ENCODE data around the gene OCIAD2.
"Not testable (repeated sequence)": the region's sequence is repeated elsewhere in the genome, so short reads cannot be mapped to it uniquely, and the experiment has no call there.

Gene OCIAD2, protein sequence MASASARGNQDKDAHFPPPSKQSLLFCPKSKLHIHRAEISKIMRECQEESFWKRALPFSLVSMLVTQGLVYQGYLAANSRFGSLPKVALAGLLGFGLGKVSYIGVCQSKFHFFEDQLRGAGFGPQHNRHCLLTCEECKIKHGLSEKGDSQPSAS

DNA sequence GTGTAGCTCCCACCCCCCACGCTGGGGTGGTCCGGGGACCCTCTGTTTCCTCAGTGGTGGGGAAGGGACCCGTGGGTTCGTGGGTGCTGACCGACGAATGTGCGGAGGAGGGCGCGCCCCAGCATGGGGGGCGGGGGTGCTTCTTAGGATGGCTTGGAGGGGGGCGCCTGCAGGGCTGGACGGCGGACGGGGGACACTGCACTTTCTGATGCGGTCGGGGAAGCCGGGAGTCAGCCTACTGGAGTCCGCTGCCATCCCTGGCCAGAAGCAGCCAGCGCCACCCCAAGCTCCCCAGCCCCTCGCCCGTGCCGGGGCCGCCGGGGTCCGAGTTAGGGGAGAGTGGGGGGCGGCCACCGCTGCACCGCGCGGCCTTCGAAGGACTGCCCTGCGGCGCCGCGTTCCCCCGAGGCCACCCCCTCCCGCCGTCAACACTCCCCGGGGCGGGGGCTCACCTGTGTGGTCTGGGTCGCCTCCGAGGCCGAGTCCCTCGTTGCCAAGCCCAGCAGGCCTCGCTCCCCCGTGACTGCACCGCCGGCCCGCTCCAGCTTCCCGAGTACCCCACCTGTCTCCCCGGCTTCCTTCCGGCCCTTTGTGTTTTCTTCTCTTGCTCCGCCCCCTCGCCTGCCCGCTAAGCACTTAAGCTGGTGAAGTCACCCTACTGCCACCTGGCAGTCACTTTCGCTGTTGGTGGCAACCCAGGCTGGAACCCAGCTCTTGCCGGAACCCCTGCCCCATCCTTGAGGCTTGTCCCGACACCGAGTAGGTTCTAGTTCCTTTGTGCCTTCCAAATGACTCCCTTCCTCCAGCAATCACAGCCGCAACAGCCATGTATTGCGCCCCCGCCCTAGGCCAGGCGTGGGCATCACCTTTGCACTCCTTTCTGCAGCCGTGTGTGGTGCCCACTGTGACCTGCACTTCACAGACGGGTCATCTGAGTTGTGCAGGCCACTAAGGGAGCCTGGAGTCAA lies at the start of gene OCIAD2:
Gene OCIAD2 (minus strand): TSS at position 569 of the 968 bp plus-strand sequence. CDS start 2,225 bp downstream, outside the sequence.
- DNase-seq (ENCODE audit: low spot score) = peak; percentile 43

- DNase-seq (ENCODE audit: low spot score) = no peak
Measured at GRCh38 chr4:48954314-48954713, 47.7 kb upstream of the OCIAD2 start.

DNA sequence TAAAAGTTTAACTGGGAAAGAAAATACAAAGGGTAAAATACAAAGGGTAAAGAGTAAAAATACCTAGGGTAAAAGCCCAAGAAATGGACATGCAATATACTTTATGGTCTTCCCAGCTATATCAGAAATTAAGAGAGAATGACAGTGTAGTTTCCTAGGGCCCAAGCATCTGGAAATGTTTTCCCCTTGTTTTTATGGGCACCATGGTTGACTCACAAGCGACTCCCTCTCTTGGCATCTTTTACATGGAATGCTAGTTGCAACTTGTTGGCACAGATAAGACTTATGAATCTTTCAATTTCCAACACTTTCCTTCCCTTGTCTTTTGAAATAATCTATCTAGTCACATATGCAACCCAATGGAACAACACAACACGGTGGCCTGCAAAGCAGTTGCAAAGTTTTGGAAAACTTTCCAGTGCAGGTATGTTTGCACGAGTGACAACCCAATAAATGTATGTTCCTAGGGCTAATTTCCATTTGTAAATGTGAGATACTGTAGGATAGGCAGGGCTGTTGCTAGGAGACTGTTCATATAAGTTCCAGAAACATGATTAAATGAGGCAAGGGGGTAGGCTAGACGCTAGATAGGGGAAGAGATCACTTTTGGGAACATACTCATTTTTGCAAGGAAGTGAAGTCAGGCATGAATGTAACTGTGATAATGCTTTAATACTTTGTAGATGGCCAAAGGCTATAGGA lies 43.1 kb upstream of the OCIAD2 start:
- no peak for DNase-seq (ENCODE audit: low spot score)

- DNase-seq (ENCODE audit: low spot score) = no peak
Measured at GRCh38 chr4:48949086-48949485, 42.5 kb upstream of the OCIAD2 start.

GRCh38 chr4:48947731-48948130 lies 41.2 kb upstream of the OCIAD2 start:
- no peak for DNase-seq (ENCODE audit: low spot score)

- no peak for DNase-seq (ENCODE audit: low spot score)
Measured at GRCh38 chr4:48945981-48946380, 39.4 kb upstream of the OCIAD2 start.

DNA sequence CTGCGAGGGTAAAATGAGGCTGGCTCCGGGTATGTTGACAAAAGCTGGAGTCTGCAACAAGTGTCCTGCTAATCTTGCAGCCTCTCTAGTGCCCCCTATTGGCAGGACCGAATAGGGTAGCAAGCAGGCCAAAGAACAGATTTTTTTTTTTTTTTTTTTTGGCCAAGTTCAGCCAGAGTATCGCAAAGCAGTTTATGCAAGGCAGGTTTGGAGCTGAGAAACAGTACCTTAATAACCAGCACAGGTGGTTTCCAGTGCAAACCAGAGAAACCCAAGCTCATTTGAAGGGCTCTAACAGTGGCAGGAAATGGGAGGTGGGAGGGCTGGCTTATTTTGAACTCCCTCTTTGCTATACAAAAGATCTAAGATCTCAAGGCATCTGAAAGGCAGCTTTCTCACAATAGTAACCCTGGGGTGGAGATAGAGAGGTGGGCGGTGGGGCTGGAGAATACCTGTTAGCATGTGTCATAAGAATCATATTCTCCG lies 38.2 kb upstream of the OCIAD2 start:
- no peak for DNase-seq (ENCODE audit: low spot score)

DNA sequence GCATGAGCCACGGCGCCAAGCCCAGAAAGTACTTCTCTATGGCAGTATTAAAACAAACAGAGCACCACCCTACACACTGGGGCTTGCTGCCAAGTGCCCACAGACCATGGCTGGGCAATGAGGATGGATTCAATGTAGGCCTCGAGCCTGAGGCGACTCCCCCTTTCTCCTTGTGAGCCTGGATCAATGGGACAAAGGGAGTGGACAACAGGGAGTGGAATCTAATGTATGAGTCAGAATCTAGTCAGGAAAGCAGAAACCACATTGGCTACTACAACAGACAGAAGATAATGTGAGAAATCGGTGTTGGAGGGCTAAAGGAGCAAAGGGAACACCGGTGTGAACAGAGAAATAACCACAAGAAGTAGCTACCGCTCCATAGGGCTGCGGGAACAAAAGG lies 37.7 kb upstream of the OCIAD2 start:
- DNase-seq (ENCODE audit: low spot score) = no peak

DNA sequence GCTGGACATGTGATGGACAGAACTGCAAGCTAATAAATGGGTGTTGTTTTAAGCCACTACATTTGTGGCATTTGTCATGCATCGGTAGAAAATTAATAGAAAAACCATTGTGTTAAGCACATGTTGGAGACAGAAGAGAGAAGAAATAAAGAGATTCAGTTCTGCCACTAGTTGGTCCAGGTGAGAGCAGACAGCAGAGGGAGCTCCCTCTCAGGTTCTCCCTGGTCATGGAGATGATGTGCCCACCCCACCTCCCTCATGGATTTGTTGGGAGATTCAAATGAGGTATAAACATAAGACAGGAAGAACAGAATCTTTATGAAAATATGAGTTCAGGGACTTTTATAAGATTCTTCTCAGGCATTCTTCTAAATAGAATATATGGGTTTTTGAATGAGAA lies 36.8 kb upstream of the OCIAD2 start:
- DNase-seq (ENCODE audit: low spot score) = no peak

DNA sequence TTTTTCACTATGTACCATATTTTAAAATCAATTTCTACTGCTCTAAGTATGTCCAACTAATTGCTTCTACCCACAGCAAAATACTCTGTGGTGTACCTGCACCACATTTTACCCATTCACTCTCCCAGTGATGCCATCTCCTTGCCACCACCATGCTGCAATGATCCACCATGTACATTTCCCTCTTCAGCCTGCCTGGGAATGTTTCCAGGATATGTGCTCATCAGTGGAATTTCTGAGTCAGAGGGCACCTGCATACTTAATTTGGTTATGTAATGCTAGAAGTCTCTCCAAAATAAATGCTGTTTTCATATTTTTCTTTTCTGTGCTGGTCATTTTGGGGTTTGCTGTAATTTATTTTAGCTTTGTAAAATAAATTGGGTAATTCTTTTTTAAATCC lies 33.2 kb upstream of the OCIAD2 start:
- no peak for DNase-seq (ENCODE audit: low spot score)

DNA sequence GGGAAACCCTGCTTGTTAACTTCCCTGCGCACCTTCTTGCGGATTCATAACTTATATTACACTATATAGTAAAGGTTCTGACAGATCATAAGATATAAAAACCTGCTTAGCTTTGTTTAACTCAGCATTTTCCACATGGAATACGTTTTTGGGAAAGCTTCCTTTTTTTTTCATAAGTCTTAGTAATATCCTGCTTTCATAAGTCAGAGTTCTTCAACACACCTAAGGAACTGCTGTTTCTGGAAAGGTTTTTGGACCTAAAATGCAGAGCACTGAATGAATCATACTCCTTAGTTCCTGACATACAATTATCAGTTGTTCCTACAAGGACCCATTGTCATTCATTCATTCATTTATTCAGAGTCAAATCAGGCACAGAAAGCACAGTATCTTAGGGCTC lies 32.3 kb upstream of the OCIAD2 start:
- no peak for DNase-seq (ENCODE audit: low spot score)

DNA sequence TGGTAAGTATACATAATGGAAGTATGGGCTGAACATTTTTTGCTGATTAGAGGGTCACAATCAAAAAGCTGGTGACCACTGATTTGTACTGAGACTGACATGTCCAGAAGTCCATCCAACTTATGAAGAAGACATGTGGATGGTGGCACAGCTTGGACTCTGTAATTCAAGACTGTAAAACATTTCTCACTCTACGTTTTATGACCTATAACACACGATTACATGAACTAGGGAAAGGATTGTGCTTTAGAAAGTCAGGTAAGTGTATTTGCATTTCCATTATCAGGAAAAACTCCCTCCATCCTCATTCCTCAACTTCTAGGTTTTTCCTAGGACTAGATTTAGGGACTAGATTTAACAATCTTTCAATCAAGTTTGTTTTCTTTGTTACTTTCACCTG lies 30.5 kb upstream of the OCIAD2 start:
- no peak for DNase-seq (ENCODE audit: low spot score)

- DNase-seq (ENCODE audit: low spot score) = no peak
Measured at GRCh38 chr4:48931459-48931858, 24.9 kb upstream of the OCIAD2 start.

GRCh38 chr4:48930654-48931053 lies 24.1 kb upstream of the OCIAD2 start:
- no peak for DNase-seq (ENCODE audit: low spot score)

DNA sequence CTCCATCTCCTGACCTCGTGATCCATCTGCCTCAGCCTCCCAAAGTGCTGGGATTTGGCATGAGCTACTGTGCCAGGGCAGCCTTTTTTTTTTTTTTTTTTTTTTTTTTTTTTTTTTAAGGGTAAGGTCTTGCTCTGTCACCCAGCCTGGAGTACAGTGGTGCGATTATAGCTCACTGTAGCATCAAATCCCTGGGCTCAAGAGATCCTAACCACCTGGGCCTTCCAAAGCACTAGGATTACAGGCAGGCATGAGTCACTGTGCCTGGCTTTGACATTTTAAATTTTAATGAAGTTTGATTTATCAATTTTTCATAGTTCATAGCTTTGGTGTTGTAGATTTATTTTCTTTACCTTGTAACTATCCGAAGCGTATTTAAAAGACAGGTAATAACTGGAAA lies 17.8 kb upstream of the OCIAD2 start:
- DNase-seq (ENCODE audit: low spot score) = no peak

DNA sequence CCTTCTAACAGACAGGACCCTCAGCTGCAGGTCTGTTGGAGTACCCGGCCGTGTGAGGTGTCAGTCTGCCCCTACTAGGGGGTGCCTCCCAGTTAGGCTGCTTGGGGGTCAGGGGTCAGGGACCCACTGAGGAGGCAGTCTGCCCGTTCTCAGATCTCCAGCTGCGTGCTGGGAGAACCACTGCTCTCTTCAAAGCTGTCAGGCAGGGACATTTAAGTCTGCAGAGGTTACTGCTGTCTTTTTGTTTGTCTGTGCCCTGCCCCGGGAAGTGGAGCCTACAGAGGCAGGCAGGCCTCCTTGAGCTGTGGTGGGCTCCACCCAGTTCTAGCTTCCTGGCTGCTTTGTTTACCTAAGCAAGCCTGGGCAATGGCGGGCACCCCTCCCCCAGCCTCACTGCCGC lies 16.5 kb upstream of the OCIAD2 start:
- DNase-seq (ENCODE audit: low spot score) = not testable (repeated sequence)

DNA sequence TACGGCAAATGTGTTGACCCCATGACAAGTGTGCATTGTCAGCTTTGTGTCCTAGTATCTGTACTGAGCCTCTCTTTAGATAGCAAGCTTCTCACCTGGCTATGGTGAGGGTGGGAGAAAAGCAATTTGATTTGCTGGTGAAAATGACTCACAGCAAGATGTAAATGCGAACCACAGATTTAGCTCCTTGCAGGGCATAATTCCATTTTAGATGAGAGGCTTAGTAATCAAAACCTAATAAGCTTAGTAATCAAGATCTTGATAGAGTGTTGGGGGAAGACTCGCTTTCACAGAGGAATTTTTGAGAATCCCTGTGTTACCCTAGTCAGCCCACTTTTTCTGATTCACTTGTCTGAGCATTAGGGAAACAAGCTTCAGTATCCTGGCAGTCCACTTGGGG lies 7.7 kb upstream of the OCIAD2 start:
- DNase-seq (ENCODE audit: low spot score) = peak; percentile 58

GRCh38 chr4:48913346-48913745 lies 6.8 kb upstream of the OCIAD2 start:
- DNase-seq (ENCODE audit: low spot score) = peak; percentile 55

GRCh38 chr4:48912349-48912748 lies 5.8 kb upstream of the OCIAD2 start:
- DNase-seq (ENCODE audit: low spot score) = no peak

DNA sequence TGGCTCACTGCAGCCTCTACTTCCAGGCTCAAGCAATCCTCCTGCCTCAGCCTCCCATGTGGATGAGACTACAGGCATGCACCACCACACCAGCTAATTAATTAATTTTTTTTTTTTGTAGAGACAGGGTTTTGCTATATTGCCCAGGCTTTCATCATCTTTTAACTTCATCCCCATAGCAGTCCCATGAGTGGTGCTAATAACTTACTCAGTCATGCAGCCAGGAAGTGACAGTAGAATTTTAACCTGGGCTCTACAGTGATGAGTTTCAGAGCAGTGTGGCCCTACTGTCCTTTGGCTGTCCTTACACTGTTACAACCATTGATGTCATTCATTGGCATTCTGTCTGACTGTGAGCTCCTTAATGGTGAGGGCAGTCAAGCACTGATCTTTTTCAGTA lies 3.9 kb upstream of the OCIAD2 start:
- no peak for DNase-seq (ENCODE audit: low spot score)

DNA sequence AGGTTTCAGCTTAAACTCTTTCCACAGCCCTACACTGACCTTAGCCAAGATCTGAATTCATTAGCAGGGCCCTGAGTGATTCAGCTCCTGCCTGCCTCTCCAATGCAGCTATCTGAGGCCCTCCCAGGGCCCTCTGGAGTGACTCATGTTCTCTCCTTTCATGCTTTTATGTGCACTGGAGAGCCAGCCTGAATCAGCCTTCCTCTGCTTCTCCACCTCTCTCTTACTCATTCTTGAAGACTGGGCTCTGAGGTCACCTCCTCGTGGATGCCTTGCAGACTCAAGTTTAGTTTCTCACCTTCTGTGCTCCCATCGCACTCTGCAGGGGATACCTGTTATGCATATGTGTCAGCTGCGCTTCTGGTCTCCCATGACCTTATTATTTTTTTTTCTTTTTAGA lies 3.1 kb upstream of the OCIAD2 start:
- no peak for DNase-seq (ENCODE audit: low spot score)

GRCh38 chr4:48908687-48909086 lies 2.1 kb upstream of the OCIAD2 start:
- no peak for DNase-seq (ENCODE audit: low spot score)
